ENCODE results near the gene SMYD3.

DNA sequence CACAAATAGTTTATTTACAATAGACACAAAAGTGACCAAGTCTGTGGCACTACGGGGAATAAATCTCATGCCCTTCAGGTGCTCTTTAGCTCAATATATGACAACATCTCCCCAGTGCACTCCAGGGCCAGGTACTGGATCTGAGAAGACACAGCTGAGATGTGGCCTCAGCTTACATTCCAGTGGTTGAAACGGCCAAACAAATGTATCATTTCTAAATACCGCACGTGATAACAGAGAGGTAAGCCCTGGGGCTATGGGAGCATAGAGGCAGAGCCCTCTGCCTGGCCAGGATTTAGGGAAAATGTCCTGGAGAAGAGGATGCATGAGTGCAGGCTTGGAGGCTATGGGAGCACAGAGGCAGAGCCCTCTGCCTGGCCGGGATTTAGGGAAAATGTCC, 630.5 kb downstream of the SMYD3 start:
- TF ChIP-seq, protein P1, sequence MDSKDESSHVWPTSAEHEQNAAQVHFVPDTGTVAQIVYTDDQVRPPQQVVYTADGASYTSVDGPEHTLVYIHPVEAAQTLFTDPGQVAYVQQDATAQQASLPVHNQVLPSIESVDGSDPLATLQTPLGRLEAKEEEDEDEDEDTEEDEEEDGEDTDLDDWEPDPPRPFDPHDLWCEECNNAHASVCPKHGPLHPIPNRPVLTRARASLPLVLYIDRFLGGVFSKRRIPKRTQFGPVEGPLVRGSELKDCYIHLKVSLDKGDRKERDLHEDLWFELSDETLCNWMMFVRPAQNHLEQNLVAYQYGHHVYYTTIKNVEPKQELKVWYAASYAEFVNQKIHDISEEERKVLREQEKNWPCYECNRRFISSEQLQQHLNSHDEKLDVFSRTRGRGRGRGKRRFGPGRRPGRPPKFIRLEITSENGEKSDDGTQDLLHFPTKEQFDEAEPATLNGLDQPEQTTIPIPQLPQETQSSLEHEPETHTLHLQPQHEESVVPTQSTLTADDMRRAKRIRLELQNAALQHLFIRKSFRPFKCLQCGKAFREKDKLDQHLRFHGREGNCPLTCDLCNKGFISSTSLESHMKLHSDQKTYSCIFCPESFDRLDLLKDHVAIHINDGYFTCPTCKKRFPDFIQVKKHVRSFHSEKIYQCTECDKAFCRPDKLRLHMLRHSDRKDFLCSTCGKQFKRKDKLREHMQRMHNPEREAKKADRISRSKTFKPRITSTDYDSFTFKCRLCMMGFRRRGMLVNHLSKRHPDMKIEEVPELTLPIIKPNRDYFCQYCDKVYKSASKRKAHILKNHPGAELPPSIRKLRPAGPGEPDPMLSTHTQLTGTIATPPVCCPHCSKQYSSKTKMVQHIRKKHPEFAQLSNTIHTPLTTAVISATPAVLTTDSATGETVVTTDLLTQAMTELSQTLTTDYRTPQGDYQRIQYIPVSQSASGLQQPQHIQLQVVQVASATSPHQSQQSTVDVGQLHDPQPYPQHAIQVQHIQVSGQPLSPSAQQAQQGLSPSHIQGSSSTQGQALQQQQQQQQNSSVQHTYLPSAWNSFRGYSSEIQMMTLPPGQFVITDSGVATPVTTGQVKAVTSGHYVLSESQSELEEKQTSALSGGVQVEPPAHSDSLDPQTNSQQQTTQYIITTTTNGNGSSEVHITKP (IDR thresholded peaks at IDR 0.05; ENCODE audit: partially characterized antibody), result no peak
- no peak for TF ChIP-seq SMAD3 (CRISPR knock-in tag; conservative IDR thresholded peaks at IDR 0.05)

Data from K562 (cell line).